ENCODE results near the gene C1QTNF8.

DNA sequence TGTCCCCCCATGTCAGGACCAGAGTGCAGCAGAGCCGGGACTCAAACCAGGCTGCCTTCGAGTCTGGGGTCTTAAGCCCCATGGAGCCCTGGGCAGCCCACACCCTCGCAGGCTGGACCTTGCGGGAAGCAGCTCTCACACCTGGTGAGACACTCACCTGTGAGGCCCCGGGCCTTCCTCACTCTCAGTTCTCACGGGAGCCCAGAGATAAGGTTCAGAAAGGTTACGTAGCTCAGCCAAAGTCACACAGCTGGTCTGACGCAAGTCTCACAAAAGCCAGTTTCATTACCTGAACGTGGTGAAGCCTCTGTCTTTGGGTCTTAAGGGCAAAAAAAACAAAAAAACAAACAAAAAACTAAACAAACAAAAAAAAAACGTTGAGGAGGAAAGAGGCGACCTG, 56.3 kb downstream of the C1QTNF8 start:
- TF ChIP-seq, protein P1, sequence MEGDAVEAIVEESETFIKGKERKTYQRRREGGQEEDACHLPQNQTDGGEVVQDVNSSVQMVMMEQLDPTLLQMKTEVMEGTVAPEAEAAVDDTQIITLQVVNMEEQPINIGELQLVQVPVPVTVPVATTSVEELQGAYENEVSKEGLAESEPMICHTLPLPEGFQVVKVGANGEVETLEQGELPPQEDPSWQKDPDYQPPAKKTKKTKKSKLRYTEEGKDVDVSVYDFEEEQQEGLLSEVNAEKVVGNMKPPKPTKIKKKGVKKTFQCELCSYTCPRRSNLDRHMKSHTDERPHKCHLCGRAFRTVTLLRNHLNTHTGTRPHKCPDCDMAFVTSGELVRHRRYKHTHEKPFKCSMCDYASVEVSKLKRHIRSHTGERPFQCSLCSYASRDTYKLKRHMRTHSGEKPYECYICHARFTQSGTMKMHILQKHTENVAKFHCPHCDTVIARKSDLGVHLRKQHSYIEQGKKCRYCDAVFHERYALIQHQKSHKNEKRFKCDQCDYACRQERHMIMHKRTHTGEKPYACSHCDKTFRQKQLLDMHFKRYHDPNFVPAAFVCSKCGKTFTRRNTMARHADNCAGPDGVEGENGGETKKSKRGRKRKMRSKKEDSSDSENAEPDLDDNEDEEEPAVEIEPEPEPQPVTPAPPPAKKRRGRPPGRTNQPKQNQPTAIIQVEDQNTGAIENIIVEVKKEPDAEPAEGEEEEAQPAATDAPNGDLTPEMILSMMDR (IDR thresholded peaks at IDR 0.05), result no peak
- TF ChIP-seq POLR2A (IDR thresholded peaks at IDR 0.05), result no peak

Data from Peyer's patch (tissue), 4 donors.